GM12874 (cell line): ENCODE data around the gene NPEPPS.

ENCODE experiments used
- TF ChIP-seq, protein P1 (sequence below): IDR thresholded peaks from 2 replicates; pipeline ENCODE4 v1.5.1; 2011; ENCODE audit warnings: low read depth, mild to moderate bottlenecking, control low read depth, low read length, moderate library complexity; ENCODE audit not compliant: insufficient read depth

The NPEPPS gene

DNA sequence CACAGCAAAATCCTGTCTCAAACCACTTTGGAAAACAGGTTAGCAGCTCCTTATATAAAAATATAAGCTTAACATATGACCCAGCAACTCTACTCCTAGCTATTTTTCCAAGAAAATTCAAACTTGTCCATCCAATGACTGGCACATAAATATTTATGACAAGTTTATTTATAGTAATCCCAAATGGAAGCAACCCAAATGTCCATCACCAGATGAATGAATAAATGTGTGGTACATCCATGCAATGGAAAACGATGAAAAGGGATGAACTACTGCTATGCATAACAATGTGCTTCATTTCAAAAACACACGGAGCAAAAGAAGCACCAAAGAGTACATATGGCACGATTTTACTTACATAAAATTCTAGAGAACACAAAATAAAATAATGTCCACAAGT, 109.2 kb downstream of the NPEPPS start:
- TF ChIP-seq, protein P1, sequence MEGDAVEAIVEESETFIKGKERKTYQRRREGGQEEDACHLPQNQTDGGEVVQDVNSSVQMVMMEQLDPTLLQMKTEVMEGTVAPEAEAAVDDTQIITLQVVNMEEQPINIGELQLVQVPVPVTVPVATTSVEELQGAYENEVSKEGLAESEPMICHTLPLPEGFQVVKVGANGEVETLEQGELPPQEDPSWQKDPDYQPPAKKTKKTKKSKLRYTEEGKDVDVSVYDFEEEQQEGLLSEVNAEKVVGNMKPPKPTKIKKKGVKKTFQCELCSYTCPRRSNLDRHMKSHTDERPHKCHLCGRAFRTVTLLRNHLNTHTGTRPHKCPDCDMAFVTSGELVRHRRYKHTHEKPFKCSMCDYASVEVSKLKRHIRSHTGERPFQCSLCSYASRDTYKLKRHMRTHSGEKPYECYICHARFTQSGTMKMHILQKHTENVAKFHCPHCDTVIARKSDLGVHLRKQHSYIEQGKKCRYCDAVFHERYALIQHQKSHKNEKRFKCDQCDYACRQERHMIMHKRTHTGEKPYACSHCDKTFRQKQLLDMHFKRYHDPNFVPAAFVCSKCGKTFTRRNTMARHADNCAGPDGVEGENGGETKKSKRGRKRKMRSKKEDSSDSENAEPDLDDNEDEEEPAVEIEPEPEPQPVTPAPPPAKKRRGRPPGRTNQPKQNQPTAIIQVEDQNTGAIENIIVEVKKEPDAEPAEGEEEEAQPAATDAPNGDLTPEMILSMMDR, result no peak

DNA sequence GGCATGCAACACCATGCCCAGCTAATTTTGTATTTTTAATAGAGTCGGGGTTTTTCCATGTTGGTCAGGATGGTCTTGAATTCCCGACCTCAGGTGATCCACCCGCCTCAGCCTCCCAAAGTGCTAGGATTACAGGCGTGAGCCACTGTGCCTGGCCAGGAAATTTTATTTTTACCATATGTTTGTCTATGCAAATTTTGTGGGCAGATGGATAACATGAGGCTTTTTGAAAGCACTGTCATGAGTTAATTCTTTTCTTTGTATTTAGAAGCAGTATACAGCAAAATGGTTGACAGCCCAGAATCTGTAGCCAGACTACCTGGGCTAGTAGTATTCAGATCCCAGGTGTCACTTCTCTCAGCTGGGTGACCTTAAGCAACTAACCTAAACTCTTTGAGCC, 110.3 kb downstream of the NPEPPS start:
- TF ChIP-seq, protein P1, result no peak

DNA sequence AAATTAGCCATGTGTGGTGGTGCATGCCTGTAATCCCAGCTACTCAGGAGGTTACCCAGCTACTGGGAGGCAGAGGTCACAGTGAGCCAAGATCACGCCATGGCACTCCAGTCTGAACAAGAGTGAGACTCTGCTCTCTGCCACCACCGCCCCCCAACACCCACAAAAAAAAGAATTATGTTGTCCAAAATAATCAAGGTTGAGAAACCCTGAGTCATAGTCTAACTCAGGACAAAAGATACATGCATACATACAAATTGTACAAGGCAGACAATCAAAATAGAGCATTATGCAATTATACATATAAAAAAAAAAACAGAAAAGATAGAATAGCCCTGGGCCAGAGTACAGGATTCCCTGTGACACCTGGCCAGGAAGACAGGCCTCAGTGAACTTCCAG, 112.2 kb downstream of the NPEPPS start:
- TF ChIP-seq, protein P1, result no peak

DNA sequence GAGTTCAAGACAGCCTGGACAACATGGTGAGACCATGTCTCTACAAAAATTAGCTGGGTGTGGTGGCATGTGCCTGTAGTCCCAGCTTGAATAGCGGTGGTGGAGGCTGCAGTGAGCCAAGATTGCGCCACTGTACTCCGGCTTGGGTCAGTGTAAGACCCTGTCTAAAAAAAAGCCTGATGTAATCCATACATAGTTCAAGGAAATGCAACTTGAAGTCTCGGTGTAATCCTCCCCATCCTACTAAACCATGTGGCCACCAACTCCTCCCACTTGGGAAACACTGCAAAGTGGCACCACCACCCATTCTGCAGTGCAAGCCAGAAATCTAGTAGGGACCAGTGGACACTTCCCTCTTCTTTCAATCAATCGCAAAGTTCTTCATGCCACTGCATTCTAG, 113.4 kb downstream of the NPEPPS start:
- TF ChIP-seq, protein P1, result no peak

DNA sequence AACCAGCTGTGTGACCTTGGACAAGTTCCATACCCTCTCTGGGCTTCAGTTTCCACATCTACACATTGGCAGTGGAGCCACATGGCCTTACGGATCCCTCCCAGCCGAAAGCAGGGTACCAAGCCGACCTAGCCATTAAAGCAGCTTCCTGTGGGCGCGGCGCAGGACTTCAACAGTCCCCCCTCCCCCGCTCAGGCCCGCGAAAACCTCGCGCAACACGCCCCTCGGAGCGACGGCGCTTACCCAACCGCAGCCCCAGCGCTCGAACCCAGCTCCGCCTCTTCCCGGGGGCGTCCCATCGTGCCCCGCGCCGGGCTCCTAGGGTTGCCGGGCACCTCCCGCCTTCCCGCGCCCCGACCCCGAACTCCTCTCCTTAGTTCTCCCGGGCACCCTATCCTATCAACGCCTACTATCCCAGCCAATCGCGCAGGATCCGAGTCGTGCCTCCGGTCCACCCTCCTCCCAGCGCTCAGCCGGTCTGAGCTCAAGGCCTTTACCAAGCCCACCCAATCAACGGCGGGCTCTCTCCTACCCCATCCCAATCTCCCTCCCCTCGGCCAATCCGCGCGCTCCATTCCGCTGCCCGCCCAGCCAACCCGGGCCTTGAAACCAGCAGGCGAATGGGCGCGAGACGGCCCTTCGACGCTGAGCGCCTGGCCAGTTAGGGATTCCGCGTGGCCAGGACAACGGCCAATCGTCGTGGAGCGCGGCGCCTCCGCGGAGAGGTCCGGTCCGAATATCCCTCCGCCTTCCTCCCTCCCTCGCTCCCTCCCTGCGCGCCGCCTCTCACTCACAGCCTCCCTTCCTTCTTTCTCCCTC, 118.5 kb downstream of the NPEPPS start, which contains the start of gene KPNB1:
KPNB1 (plus strand) TSS at position 767 of the 819 bp plus-strand sequence. CDS start 326 bp downstream, outside the sequence.
- TF ChIP-seq, protein P1, result no peak

DNA sequence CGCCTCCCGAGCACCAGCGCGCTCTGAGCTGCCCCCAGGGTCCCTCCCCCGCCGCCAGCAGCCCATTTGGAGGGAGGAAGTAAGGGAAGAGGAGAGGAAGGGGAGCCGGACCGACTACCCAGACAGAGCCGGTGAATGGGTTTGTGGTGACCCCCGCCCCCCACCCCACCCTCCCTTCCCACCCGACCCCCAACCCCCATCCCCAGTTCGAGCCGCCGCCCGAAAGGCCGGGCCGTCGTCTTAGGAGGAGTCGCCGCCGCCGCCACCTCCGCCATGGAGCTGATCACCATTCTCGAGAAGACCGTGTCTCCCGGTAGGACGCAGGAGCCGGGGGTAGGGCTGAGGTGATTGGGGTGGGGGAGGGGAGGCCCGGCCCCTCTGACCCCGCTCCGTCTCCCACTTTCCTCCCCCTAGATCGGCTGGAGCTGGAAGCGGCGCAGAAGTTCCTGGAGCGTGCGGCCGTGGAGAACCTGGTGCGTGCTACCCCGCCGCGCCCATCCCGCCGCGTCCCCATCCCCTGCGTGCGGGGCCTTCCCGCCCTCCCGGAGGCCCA, 119.1 kb downstream of the NPEPPS start:
- TF ChIP-seq, protein P1, result no peak

DNA sequence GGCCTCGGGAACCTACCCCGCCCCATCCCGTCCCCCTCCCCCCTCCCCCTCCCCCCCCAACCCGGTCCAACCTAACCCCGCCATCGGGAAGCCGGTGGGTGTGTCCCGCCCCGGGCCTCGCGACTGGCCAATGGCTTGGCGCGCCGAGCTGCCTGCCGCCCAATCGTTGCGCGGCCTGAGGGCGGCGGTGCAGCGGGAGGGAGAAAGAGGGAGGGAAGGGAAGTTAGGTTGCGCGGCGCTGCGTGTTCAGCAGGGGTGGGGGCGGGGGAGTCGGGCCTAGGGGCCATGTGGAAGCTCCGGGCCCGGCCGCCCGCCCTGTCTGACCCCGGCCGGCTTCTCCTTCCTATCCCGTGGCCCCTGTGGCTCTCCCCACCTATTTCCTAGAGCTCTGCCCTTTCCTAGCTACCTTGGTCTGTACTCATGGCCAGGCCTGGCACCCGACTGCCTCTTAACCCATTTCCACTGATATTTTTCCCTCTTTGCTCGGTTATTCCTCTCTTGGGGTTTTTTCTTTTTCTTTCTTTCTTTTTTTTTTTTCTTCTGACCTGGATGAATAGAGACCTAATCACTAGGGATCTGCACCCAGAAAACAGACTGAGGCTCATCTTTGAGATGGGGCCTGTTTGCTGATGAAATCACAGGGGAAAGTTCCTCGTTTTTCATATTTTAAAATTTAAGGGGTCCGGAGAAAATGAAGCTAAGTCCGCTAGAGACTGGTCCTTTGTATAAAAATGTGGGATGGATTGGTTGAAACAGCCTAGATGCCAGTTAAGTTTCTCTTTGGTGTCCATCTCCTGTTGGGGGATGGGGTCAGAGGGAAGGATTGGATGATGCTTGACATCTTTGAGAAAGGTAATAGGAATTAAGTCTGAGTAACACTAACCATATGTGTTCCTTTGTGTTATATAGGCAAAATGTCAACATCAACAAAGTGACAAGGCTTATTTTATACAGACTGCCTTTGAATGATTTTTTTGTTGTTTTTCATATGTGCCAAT, 119.9 kb downstream of the NPEPPS start:
- TF ChIP-seq, protein P1, result no peak
